Upper lobe of right lung (tissue), 1 donor: ENCODE data around the gene TBC1D14. TPM values are rescaled to one million over a fixed set of nuclear protein-coding genes. Genes with fewer than 3 reads are reported as not detected.

Experiments
- ATAC-seq: fragments of 200-7000 bp; cut with Tn5 transposase; one replicate; pipeline ENCODE4 v1.9.1; 2020; ENCODE audit warnings: mild to moderate bottlenecking, moderate library complexity
- DNase-seq: peaks from one replicate; pipeline ENCODE4 v3.0.0-alpha.2; 2020
- H3K27ac ChIP-seq: fragments of 200-600 bp; one replicate; pipeline ENCODE4 v1.8.0; 2022
- H3K27me3 ChIP-seq: fragments of 200-600 bp; one replicate; pipeline ENCODE4 v1.8.0; 2022; ENCODE audit warnings: mild to moderate bottlenecking
- H3K36me3 ChIP-seq: fragments of 200-600 bp; one replicate; pipeline ENCODE4 v1.8.0; 2022
- H3K4me1 ChIP-seq: fragments of 200-600 bp; one replicate; pipeline ENCODE4 v1.8.0; 2022
- H3K4me3 ChIP-seq: fragments of 200-600 bp; one replicate; pipeline ENCODE4 v1.8.0; 2022; ENCODE audit warnings: mild to moderate bottlenecking
- H3K9me3 ChIP-seq: fragments of 200-600 bp; one replicate; pipeline ENCODE4 v1.8.0; 2022
- intact Hi-C: fragments of 100-400 bp; cut with DNase I; formaldehyde crosslinking; loops from one replicate; pipeline ENCODE4 v1.11.0; 2022
- total RNA-seq: library from RNA; stranded (reverse); fragmentation: NEBNext Ultra II Directional; extraction: Animal tissue kit (Norgen Biotek cat#: 25700); gene quantifications from one replicate; pipeline ENCODE4 v1.2.1, GENCODE V29; 2021
- TF ChIP-seq, protein P1 (sequence below): fragments of 200-600 bp; IDR thresholded peaks from one replicate; pipeline ENCODE4 v1.8.0; 2022; ENCODE audit warnings: antibody characterized with exemption
- donor health status: DM: no; HTN: yes; CAD: no; lungs with severe emphysema.

TBC1D14 gene
- total RNA-seq, 1 donor from 2014 or later: 51.8 TPM

DNA sequence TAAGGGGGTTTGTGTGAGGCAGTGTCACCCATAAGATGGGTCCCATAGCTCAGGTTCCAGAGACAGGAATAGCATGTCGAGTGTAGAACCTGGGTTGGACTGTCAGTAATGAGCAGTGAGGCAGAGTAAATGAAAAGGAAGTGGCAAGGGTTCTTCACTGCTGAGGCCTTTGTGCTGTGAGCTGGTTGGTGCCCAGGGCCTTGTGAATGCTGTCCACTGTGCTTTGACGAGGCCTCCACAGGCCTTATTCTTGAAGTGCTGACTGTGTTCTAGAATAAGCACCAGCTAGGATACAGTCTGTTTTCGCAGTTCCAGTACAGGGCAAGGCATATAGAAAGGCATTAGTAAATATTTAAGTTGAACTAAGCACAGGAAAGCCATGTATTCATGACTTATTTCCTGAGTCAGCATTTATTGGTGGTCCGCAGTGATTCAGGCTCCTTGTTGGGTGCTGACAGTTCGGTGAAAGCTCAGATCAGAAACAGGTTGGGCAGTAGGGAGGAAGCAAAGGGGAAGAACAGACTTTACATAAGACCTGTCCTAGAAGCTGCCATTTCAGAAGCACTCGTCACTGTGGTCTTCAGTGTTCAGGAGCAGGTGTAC is 107.9 kb downstream of the TBC1D14 start:
- Histone ChIP-seq H3K27ac (no peak overlapping the region), H3K4me1 (no peaks in the 10 kb centered on the region), H3K27me3 (no peaks in the 10 kb centered on the region), H3K36me3 (peaks cover 66% of the 10 kb centered on the region), H3K9me3 (no peaks in the 10 kb centered on the region), H3K4me3 (no peak overlapping the region)
- intact Hi-C loops: no loop called here
- ATAC-seq: no peak
- no peak for DNase-seq
- TF ChIP-seq, protein P1, sequence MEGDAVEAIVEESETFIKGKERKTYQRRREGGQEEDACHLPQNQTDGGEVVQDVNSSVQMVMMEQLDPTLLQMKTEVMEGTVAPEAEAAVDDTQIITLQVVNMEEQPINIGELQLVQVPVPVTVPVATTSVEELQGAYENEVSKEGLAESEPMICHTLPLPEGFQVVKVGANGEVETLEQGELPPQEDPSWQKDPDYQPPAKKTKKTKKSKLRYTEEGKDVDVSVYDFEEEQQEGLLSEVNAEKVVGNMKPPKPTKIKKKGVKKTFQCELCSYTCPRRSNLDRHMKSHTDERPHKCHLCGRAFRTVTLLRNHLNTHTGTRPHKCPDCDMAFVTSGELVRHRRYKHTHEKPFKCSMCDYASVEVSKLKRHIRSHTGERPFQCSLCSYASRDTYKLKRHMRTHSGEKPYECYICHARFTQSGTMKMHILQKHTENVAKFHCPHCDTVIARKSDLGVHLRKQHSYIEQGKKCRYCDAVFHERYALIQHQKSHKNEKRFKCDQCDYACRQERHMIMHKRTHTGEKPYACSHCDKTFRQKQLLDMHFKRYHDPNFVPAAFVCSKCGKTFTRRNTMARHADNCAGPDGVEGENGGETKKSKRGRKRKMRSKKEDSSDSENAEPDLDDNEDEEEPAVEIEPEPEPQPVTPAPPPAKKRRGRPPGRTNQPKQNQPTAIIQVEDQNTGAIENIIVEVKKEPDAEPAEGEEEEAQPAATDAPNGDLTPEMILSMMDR: no peak

DNA sequence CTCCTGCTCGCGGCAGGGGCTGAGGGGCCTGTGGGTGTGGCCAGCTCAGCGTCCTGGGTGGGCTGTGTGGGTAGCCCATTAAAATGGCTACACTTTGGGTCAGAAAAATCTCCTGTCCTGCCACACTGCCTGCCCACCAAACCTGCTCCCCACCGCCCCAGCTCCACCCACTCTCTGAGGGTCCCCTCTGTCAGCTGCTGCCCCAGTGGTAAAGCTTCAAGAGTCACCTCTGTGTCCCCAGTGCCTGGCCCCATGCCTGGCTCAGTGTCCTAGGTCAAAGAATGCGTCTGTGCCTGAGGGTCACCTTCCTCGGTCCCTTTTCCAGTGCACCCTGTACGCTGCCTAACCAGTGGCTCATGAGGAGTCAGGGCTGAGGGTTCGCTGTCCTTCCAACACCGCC is 108.7 kb downstream of the TBC1D14 start:
- TF ChIP-seq, protein P1: no peak
- no peaks in the 10 kb centered on the region for H3K4me1 ChIP-seq
- no peak overlapping the region for H3K4me3 ChIP-seq
- H3K27me3 ChIP-seq: no peaks in the 10 kb centered on the region
- H3K9me3 ChIP-seq: no peaks in the 10 kb centered on the region
- DNase-seq (no peak), ATAC-seq (no peak)
- H3K36me3 ChIP-seq: peaks cover 59% of the 10 kb centered on the region
- intact Hi-C loops: no loop called here
- H3K27ac ChIP-seq: no peak overlapping the region

DNA sequence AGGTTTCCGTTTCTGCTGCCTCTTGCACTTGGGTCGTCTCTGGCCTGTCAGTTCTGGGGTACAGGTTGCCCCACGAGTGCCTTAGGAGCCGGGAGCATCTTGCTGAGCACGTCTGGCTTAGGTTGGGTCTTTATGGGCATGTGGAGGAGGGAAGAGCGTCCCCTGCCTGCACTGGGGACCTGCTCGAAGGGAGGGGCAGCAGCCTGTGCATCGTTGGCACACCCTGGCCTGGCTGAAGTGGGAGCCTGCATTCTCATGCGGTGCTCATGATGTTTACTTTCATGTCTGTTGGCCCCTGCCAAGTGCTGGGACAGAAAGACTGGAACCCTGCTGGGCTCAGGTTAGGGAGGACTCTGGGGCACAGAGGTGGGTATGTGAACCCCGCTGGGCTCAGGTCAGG is 109.7 kb downstream of the TBC1D14 start:
- ATAC-seq: peak; percentile 73
- no peaks in the 10 kb centered on the region for H3K9me3 ChIP-seq
- H3K27me3 ChIP-seq: no peaks in the 10 kb centered on the region
- DNase-seq: no peak
- H3K36me3 ChIP-seq: peaks cover 56% of the 10 kb centered on the region
- TF ChIP-seq, protein P1: no peak
- H3K4me1 ChIP-seq: no peaks in the 10 kb centered on the region
- intact Hi-C loops: no loop called here
- no peak overlapping the region for H3K4me3 ChIP-seq
- H3K27ac ChIP-seq: no peak overlapping the region

DNA sequence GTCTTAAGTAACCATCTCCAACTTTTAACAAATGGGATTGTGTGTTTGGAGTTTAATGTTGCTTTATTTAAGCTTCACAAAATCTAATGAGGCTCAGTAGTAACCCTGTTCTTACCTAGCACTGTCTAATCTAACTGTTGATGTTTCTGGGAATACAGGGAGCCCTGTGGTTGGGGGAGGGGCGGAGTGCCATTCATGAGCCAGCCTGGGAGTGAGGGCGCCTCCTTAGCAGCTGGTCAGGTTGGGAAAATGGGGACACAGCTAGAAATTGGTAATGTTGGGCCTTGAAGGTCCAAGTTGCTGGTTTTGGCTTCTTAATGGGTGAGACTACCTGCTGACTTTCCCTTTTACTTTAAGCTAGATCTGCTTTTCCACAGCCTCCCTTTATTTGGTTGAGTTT is 110.7 kb downstream of the TBC1D14 start:
- DNase-seq (no peak), ATAC-seq (no peak)
- Histone ChIP-seq H3K36me3 (peaks cover 52% of the 10 kb centered on the region), H3K9me3 (no peaks in the 10 kb centered on the region), H3K27me3 (no peaks in the 10 kb centered on the region), H3K4me3 (no peak overlapping the region), H3K4me1 (no peaks in the 10 kb centered on the region), H3K27ac (no peak overlapping the region)
- TF ChIP-seq, protein P1: no peak
- intact Hi-C loops: no loop called here

DNA sequence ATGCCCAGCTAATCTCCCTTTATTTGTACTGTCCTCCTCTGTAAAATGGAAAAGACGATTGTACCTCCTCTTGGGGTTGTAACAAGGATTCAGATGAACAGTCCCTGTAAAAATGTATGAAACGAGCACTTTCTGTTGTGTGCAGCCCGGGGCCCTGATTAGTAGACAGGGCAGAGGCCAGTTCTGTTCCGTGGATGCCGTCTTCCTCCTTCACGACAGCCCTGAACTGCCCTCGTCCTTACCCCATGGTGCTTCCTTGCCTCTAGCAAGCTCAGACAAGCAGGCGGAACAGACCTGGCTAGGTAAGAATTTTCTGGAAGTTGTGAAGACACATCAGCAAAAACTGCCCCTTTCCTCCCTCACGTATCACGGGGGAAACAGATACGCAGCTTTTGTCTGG is 111.2 kb downstream of the TBC1D14 start:
- TF ChIP-seq, protein P1: no peak
- no peaks in the 10 kb centered on the region for H3K9me3 ChIP-seq
- no peak for ATAC-seq
- H3K4me1 ChIP-seq: no peaks in the 10 kb centered on the region
- H3K27ac ChIP-seq: no peak overlapping the region
- H3K36me3 ChIP-seq: peaks cover 52% of the 10 kb centered on the region
- no peaks in the 10 kb centered on the region for H3K27me3 ChIP-seq
- intact Hi-C loops: no loop called here
- H3K4me3 ChIP-seq: no peak overlapping the region
- DNase-seq: no peak

DNA sequence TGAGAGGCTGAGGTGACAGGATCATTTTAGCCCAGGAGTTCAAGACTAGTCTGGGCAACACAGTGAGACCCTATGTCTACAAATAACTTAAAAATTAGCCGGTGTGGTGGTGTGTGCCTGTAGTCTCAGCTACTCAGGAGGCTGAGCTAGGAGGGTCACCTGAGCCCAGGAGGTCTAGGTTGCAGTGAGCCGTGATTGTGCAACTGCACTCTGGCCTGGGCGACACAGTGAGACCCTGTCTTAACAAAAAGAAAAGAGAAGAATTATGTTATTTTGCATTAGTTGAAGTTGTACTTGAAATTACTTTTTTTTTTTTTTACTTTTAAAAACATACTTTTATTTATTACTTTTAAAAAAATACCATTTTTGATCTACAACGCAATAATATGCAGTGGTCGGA is 111.7 kb downstream of the TBC1D14 start:
- TF ChIP-seq, protein P1: no peak
- DNase-seq (no peak), ATAC-seq (no peak)
- Histone ChIP-seq H3K36me3 (peaks cover 52% of the 10 kb centered on the region), H3K27me3 (no peaks in the 10 kb centered on the region), H3K27ac (no peak overlapping the region), H3K4me3 (no peak overlapping the region), H3K4me1 (no peaks in the 10 kb centered on the region), H3K9me3 (no peaks in the 10 kb centered on the region)
- intact Hi-C loops: no loop called here
